WERI-Rb-1 (cell line): Measurements from ENCODE around the gene TPRG1L.

Experiments
- DNase-seq: peaks from one replicate; pipeline ENCODE4 v3.0.0-alpha.2; 2020
- H3K27ac ChIP-seq: fragments of 250-450 bp; sonication (Bioruptor Pico); 2 replicates; pipeline ENCODE4 v1.5.1; 2020; ENCODE audit warnings: mild to moderate bottlenecking, moderate library complexity
- H3K27me3 ChIP-seq: fragments of 250-450 bp; sonication (Bioruptor Pico); 2 replicates; pipeline ENCODE4 v1.5.1; 2021; ENCODE audit warnings: mild to moderate bottlenecking, low read depth, moderate library complexity; ENCODE audit not compliant: insufficient read depth, severe bottlenecking
- H3K36me3 ChIP-seq: fragments of 250-450 bp; sonication (Bioruptor Pico); 2 replicates; pipeline ENCODE4 v1.5.1; 2020; ENCODE audit warnings: mild to moderate bottlenecking, moderate library complexity
- H3K4me3 ChIP-seq: 2 replicates; pipeline ENCODE4 v1.5.1; 2011; ENCODE audit warnings: low read depth, mild to moderate bottlenecking, control low read depth, low read length
- H3K9me3 ChIP-seq: fragments of 250-450 bp; sonication (Bioruptor Pico); 2 replicates; pipeline ENCODE4 v1.5.1; 2021; ENCODE audit warnings: mild to moderate bottlenecking, moderate library complexity; ENCODE audit not compliant: severe bottlenecking
- TF ChIP-seq, protein P1 (sequence below): IDR thresholded peaks from 2 replicates; pipeline ENCODE4 v1.5.1; 2011; ENCODE audit warnings: low read depth, mild to moderate bottlenecking, control low read depth, inconsistent platforms, low read length

Gene TPRG1L

DNA sequence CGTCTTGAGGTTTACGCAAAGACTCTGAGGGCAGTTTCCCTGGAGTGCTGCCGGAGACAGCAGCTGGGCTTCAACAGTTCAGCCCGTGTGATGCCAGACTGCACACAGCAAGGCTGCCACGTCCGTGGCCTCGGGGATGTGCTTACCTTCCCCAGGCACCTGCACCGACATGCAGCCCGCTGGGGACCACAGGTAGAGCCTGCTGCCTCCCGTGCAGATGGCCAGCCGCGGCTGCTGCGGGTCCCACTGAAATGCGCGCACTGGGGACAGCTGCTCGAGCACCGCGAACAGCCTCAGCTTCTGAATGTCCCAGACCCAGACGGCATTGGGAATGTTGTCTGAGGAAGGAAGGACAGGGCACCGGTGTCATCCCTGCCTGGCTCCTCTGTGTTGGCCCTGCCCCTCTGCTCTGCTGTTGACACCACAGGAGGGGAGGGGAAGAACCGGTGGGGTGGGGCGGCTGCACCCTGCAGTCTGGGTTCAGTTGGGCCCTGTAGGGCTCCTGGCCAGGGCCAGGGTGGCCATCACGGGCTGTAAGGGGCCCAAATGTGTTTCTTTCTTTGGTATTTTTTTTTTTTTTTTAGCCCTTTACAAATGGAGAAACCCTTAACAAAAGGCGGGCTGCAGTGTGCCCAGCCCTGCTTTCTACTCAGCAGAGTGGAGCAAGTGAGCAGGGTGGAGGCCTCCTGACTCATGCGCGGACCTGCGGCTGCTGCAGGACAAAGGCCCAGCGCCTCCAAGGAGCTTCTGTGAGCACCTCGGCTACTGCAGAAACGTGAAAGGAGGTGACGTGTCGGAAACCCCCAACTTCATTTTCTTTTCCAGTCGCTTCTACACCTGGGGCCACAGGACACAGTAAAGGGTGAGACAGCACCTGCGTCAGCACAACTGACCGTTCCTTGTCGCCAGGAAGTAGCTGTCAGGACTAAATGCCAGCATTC is 6.8 kb downstream of the TPRG1L start:
- H3K27me3 ChIP-seq = no peaks in the 10 kb centered on the region
- peak overlapping the region; percentile 81 for H3K27ac ChIP-seq
- H3K36me3 ChIP-seq = peaks cover 74% of the 10 kb centered on the region
- TF ChIP-seq, protein P1, sequence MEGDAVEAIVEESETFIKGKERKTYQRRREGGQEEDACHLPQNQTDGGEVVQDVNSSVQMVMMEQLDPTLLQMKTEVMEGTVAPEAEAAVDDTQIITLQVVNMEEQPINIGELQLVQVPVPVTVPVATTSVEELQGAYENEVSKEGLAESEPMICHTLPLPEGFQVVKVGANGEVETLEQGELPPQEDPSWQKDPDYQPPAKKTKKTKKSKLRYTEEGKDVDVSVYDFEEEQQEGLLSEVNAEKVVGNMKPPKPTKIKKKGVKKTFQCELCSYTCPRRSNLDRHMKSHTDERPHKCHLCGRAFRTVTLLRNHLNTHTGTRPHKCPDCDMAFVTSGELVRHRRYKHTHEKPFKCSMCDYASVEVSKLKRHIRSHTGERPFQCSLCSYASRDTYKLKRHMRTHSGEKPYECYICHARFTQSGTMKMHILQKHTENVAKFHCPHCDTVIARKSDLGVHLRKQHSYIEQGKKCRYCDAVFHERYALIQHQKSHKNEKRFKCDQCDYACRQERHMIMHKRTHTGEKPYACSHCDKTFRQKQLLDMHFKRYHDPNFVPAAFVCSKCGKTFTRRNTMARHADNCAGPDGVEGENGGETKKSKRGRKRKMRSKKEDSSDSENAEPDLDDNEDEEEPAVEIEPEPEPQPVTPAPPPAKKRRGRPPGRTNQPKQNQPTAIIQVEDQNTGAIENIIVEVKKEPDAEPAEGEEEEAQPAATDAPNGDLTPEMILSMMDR = no peak
- DNase-seq = no peak
- H3K9me3 ChIP-seq = no peaks in the 10 kb centered on the region
- H3K4me3 ChIP-seq = no peak overlapping the region

DNA sequence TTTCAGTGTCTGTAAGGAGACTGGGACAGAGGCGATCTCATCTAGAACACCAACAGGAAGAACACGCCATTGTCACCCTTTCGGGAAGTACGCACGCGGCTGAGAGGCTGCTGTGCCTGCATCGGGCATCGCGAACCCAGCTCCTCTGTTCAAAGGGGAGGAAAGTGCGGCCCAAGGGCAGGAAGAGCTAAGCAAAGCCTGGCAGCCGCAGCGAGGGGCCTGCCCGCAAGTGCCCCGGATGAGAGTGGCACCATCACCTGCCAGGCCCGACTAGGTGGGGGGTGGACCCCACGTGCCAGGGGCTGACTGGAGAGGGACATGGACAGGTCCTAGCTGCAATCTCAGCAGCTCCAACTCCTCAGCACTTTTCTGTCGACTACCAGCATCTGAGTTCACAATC is 7.5 kb downstream of the TPRG1L start:
- no peak overlapping the region for H3K4me3 ChIP-seq
- no peak for DNase-seq
- peaks cover 79% of the 10 kb centered on the region for H3K36me3 ChIP-seq
- H3K27me3 ChIP-seq = no peaks in the 10 kb centered on the region
- TF ChIP-seq, protein P1 = no peak
- H3K9me3 ChIP-seq = no peaks in the 10 kb centered on the region
- peak overlapping the region; percentile 81 for H3K27ac ChIP-seq

DNA sequence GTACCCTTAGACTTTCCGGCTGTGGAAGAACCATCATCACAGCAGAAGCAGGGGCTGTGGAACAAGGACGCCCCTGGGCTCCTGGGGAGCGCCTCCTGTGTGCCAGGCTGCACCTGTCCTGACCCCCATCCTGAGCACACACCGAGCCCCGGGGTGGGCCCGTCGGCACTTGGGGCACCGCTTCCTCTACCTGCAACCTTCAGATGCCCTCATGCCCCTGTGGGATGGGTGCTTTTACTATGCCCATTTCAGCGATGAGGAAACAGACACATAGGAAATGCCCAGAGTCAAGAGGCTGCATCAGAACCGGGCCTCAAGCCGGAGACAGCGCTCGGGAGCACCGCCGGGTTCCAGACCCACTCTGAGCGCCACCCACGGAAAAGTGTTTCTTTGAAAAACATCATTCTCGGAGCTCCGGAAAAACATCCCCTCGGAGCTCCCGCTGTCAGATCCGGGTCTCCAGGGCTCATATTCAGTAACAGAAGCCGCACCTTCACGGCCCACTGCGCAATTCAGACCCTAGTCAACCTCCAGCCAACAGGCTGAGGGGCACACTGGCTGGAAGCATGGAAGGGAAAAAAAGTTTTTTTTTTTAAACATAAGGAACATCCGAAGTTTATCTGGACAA is 8.0 kb downstream of the TPRG1L start:
- H3K36me3 ChIP-seq = peaks cover 79% of the 10 kb centered on the region
- DNase-seq = no peak
- no peak overlapping the region for H3K27ac ChIP-seq
- H3K9me3 ChIP-seq = no peaks in the 10 kb centered on the region
- TF ChIP-seq, protein P1 = no peak
- no peak overlapping the region for H3K4me3 ChIP-seq
- no peaks in the 10 kb centered on the region for H3K27me3 ChIP-seq

DNA sequence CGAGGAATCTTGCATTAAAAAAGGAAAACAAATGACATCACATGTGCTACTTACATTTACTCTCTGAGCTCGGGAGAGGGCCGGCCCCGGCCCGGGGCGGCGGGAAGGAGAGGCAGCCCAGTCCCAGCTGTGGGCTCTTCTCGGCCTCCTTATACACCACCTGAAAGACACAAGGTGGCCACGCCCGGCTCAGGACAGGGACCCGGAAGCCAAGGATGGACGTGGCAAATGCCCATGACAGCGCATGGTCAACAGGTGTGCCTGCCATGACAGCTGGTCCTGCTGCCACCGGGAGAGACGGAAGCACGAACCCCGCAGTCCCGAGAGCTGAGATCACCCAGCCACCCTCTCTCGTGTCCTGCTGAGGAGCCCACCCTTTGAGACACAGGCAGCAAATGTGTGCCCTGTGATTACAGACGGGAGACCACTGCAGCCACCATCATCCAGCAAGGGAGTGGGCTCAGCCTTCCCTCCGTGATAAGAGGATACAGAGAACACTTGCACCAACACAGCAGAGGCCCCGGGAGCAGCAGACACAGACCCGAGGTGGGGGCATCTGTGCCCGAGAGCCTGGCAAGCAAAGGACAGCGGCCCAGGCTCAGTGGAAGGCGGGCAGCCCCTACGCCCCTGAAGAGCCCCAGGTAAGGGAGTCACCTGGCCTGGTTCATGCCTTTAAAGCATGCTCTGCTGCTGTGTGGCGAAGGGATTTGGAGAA is 8.7 kb downstream of the TPRG1L start:
- TF ChIP-seq, protein P1 = no peak
- Histone ChIP-seq H3K9me3 (no peaks in the 10 kb centered on the region), H3K4me3 (no peak overlapping the region), H3K36me3 (peaks cover 80% of the 10 kb centered on the region), H3K27me3 (no peaks in the 10 kb centered on the region), H3K27ac (no peak overlapping the region)
- DNase-seq = no peak

DNA sequence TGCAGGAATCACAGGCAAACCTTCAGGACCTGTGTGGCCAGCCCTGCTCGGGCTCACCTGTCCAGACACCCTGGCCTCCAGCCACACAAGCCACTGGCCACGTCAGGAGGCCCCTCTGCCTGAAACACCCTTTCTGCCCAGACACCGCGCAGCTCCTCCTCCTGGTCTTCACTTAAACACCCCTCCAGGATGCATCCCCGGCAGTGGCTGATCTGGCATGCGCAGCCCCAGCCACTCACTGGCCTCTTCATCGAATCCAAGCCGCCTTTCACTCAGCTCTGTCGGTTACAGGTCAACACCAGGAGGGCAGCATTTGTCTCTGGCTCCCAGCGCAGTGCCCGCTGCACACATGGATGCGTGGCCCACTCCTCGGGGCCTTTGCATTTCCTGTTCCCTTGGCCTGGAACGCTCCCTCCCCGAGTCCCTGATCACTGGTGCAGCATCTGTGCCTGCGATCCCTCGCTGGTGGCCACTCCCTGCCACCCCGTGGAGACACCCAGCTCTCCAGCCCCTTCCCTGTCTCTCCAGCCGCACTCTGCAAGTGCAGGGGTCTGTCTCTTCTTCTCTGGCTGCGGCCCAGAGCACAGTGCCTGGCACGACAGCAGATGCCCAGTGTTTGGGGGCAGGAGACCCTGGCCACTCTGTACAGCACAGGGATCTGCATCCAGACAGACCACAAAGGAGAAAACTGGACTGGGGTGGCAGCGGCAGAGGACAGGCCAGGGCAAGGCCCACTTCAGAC is 9.4 kb downstream of the TPRG1L start:
- Histone ChIP-seq H3K9me3 (no peaks in the 10 kb centered on the region), H3K4me3 (no peak overlapping the region), H3K36me3 (peaks cover 79% of the 10 kb centered on the region), H3K27me3 (no peaks in the 10 kb centered on the region), H3K27ac (no peak overlapping the region)
- TF ChIP-seq, protein P1 = no peak
- DNase-seq = no peak
